GM18508 (cell line): ENCODE measurements around the gene SFRP2.

Experiments
- ATAC-seq: cut with Tn5 transposase; IDR thresholded peaks from one replicate; pipeline ENCODE4 v1.9.1; 2021; ENCODE audit warnings: moderate number of reproducible peaks; ENCODE audit not compliant: insufficient read depth, unreplicated experiment

SFRP2 gene

GRCh38 chr4:153798901-153799693 lies 10.2 kb upstream of the SFRP2 start:
- no peak for ATAC-seq

GRCh38 chr4:153798420-153798819 lies 9.5 kb upstream of the SFRP2 start:
- no peak for ATAC-seq

- ATAC-seq: no peak
Measured at GRCh38 chr4:153794006-153794405, 5.1 kb upstream of the SFRP2 start.

GRCh38 chr4:153792618-153793247 lies 3.9 kb upstream of the SFRP2 start:
- no peak for ATAC-seq

- ATAC-seq: no peak
Measured at GRCh38 chr4:153791746-153792617, 3.1 kb upstream of the SFRP2 start.

- ATAC-seq: no peak
Measured at GRCh38 chr4:153790962-153791551, 2.2 kb upstream of the SFRP2 start.

GRCh38 chr4:153790500-153790865 lies 1.6 kb upstream of the SFRP2 start:
- ATAC-seq: no peak

GRCh38 chr4:153789741-153790499 lies 1.0 kb upstream of the SFRP2 start:
- ATAC-seq: no peak

- no peak for ATAC-seq
Measured at GRCh38 chr4:153788051-153788412, 851 bp downstream of the SFRP2 start.

- no peak for ATAC-seq
Measured at GRCh38 chr4:153787575-153787974, 1.3 kb downstream of the SFRP2 start.

- ATAC-seq: no peak
Measured at GRCh38 chr4:153787061-153787560, 1.8 kb downstream of the SFRP2 start.

GRCh38 chr4:153785910-153786721 lies 2.8 kb downstream of the SFRP2 start:
- no peak for ATAC-seq

- no peak for ATAC-seq
Measured at GRCh38 chr4:153784166-153784699, 4.7 kb downstream of the SFRP2 start.

- no peak for ATAC-seq
Measured at GRCh38 chr4:153782581-153782980, 6.3 kb downstream of the SFRP2 start.

GRCh38 chr4:153781717-153782416 lies 7.0 kb downstream of the SFRP2 start:
- no peak for ATAC-seq

GRCh38 chr4:153781280-153781679 lies 7.6 kb downstream of the SFRP2 start:
- no peak for ATAC-seq

GRCh38 chr4:153780876-153781275 lies 8.0 kb downstream of the SFRP2 start:
- ATAC-seq: no peak

GRCh38 chr4:153780221-153780620 lies 8.7 kb downstream of the SFRP2 start:
- no peak for ATAC-seq
